GM23248 (cell line): ENCODE data around the gene PTPN14.

ENCODE experiments used
- EZH2 ChIP-seq: fragments of 200-600 bp; sonication (generic); IDR thresholded peaks from 2 replicates; pipeline ENCODE4 v1.6.1; 2018; ENCODE audit warnings: antibody characterized with exemption, mild to moderate bottlenecking; ENCODE audit not compliant: insufficient read depth, poor library complexity, severe bottlenecking
- EZH2phosphoT487 ChIP-seq: fragments of 200-600 bp; sonication (generic); IDR thresholded peaks from 2 replicates; pipeline ENCODE4 v1.6.1; 2018; ENCODE audit warnings: antibody characterized with exemption, moderate library complexity, mild to moderate bottlenecking, low read depth; ENCODE audit not compliant: insufficient read depth

DNA sequence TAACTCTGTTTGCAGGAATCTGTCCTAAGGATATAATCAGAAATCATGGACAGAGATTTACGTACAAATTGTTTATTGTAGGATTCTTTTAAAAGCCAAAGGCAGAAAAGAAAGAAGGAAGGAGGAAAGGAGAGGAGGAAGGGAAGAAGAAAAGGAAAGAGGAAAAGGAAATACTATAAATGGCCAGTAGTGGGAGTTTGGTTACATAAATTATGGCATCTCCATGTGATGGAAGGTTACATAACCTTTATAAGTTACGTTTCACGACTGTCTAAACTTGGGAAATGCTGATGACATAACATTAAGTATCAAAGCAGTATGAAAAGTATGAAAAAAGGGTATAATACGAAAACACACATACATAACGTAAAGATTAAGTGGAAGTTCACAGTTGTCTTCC is 231.5 kb downstream of the PTPN14 start:
- TF ChIP-seq EZH2 (no peak), EZH2phosphoT487 (no peak)
